ENCODE results near the gene GRIK2. TPM values are rescaled to one million over a fixed set of nuclear protein-coding genes. Genes with fewer than 3 reads are reported as not detected.

The GRIK2 gene
- total RNA-seq: under 0.01 and 0.13 TPM in 2 replicates

GRCh38 chr6:101393251-101393828, at the start of gene GRIK2:
TSS of gene GRIK2 (plus strand) at chr6:101393708.

